ENCODE data around the gene KAZN. TPM values are rescaled to one million over a fixed set of nuclear protein-coding genes. Genes with fewer than 3 reads are reported as not detected.

KAZN gene
- total RNA-seq, 6 experiments from 2014 or later: 13.1 to 22.3 (median 20.7) TPM

GRCh38 chr1:14803002-14803789, 204.7 kb downstream of the KAZN start:
- no peaks in the 10 kb centered on the region for H3K4me1 Mint-ChIP-seq (ENCODE audit: low read depth)
- no peak for DNase-seq
- peaks cover 4% of the 10 kb centered on the region for H3K36me3 Mint-ChIP-seq (ENCODE audit: low read depth)
- H3K4me3 Mint-ChIP-seq: no peak overlapping the region
- no peak for TF ChIP-seq CTCF (IDR thresholded peaks at IDR 0.05)
- H3K27ac Mint-ChIP-seq: no peak overlapping the region
- H3K27me3 Mint-ChIP-seq (ENCODE audit: insufficient read depth): peaks cover 6% of the 10 kb centered on the region
- H3K9me3 Mint-ChIP-seq: peaks cover 44% of the 10 kb centered on the region; the same call in 1 of the 2 replicates

- H3K9me3 Mint-ChIP-seq: peaks cover 52% of the 10 kb centered on the region; the same call in 1 of the 2 replicates
Observed at GRCh38 chr1:14804626-14805025, 206.1 kb downstream of the KAZN start.

GRCh38 chr1:14806772-14807171, 208.3 kb downstream of the KAZN start:
- Mint-ChIP-seq H3K9me3 (peaks cover 41% of the 10 kb centered on the region; the same call in 1 of the 2 replicates), H3K27ac (no peak overlapping the region), H3K4me1 (ENCODE audit: low read depth) (no peaks in the 10 kb centered on the region), H3K4me3 (no peak overlapping the region), H3K27me3 (ENCODE audit: insufficient read depth) (peaks cover 5% of the 10 kb centered on the region), H3K36me3 (ENCODE audit: low read depth) (no peaks in the 10 kb centered on the region; the same call in 1 of the 2 replicates)
- TF ChIP-seq CTCF (IDR thresholded peaks at IDR 0.05): no peak
- no peak for DNase-seq

More at GRCh38 chr1:14804626-14805025, 206.1 kb downstream of the KAZN start:
- Mint-ChIP-seq H3K36me3 (ENCODE audit: low read depth) (peaks cover 4% of the 10 kb centered on the region), H3K27ac (no peak overlapping the region), H3K4me1 (ENCODE audit: low read depth) (no peaks in the 10 kb centered on the region), H3K4me3 (no peak overlapping the region), H3K27me3 (ENCODE audit: insufficient read depth) (peaks cover 6% of the 10 kb centered on the region)
- DNase-seq: no peak
- TF ChIP-seq CTCF (IDR thresholded peaks at IDR 0.05): no peak

- H3K27me3 Mint-ChIP-seq (ENCODE audit: insufficient read depth): peaks cover 2% of the 10 kb centered on the region; the same call in 1 of the 2 replicates
- no peak overlapping the region for H3K4me3 Mint-ChIP-seq
- TF ChIP-seq CTCF (IDR thresholded peaks at IDR 0.05): no peak
- H3K27ac Mint-ChIP-seq: no peak overlapping the region
- no peaks in the 10 kb centered on the region for H3K4me1 Mint-ChIP-seq (ENCODE audit: low read depth)
- no peak for DNase-seq
- no peaks in the 10 kb centered on the region; the same call in 1 of the 2 replicates for H3K36me3 Mint-ChIP-seq (ENCODE audit: low read depth)
- peaks cover 28% of the 10 kb centered on the region; the same call in 1 of the 2 replicates for H3K9me3 Mint-ChIP-seq
Observed at GRCh38 chr1:14808768-14809167, 210.3 kb downstream of the KAZN start.

GRCh38 chr1:14809191-14809981, 210.9 kb downstream of the KAZN start:
- Mint-ChIP-seq H3K4me1 (ENCODE audit: low read depth) (no peaks in the 10 kb centered on the region), H3K9me3 (peaks cover 25% of the 10 kb centered on the region; the same call in 1 of the 2 replicates)

More at GRCh38 chr1:14809191-14809981, 210.9 kb downstream of the KAZN start:
- Mint-ChIP-seq H3K36me3 (ENCODE audit: low read depth) (no peaks in the 10 kb centered on the region; the same call in 1 of the 2 replicates), H3K4me3 (no peak overlapping the region), H3K27ac (no peak overlapping the region), H3K27me3 (ENCODE audit: insufficient read depth) (peaks cover 2% of the 10 kb centered on the region; the same call in 1 of the 2 replicates)
- no peak for DNase-seq
- TF ChIP-seq CTCF (IDR thresholded peaks at IDR 0.05): no peak

Measured in HFFc6 (cell line).